Stimulated activated CD4-positive, alpha-beta T cell treated with anti-CD3 and anti-CD28 coated beads, Interleukin-12 subunit alpha, Interleukin-12 subunit beta, amount 100 ng/mL, for 4 hours (primary cell): ENCODE data around the gene SREBF1.
A peak's percentile ranks its signal among the peaks of the same experiment; 100 is the strongest.

Experiments
- DNase-seq: peaks from one replicate; pipeline ENCODE4 v3.0.0-alpha.2; 2020

SREBF1 gene

GRCh38 chr17:17822616-17823015 is 14.2 kb downstream of the SREBF1 start:
- DNase-seq, result no peak

- no peak for DNase-seq
Observed at GRCh38 chr17:17822189-17822588, 14.6 kb downstream of the SREBF1 start.

GRCh38 chr17:17820463-17821158 is 16.2 kb downstream of the SREBF1 start:
- DNase-seq, result no peak

- no peak for DNase-seq
Observed at GRCh38 chr17:17820046-17820445, 16.7 kb downstream of the SREBF1 start.

GRCh38 chr17:17819561-17819995 is 17.2 kb downstream of the SREBF1 start:
- DNase-seq, result peak; percentile 61

- DNase-seq, result no peak
Observed at GRCh38 chr17:17819111-17819510, 17.7 kb downstream of the SREBF1 start.

- no peak for DNase-seq
Observed at GRCh38 chr17:17818088-17818526, 18.7 kb downstream of the SREBF1 start.

- DNase-seq, result no peak
Observed at GRCh38 chr17:17817552-17817947, 19.2 kb downstream of the SREBF1 start.

GRCh38 chr17:17816831-17817551 is 19.8 kb downstream of the SREBF1 start:
- no peak for DNase-seq

- DNase-seq, result no peak
Observed at GRCh38 chr17:17816240-17816814, 20.5 kb downstream of the SREBF1 start.

GRCh38 chr17:17815436-17816200 is 21.2 kb downstream of the SREBF1 start:
- DNase-seq, result no peak

GRCh38 chr17:17815062-17815406 is 21.8 kb downstream of the SREBF1 start:
- DNase-seq, result no peak

- no peak for DNase-seq
Observed at GRCh38 chr17:17814162-17815061, 22.4 kb downstream of the SREBF1 start.

- no peak for DNase-seq
Observed at GRCh38 chr17:17813725-17814095, 23.1 kb downstream of the SREBF1 start.

GRCh38 chr17:17813055-17813724 is 23.6 kb downstream of the SREBF1 start:
- DNase-seq, result no peak

- peak; percentile 64 for DNase-seq
Observed at GRCh38 chr17:17812211-17813054, 24.4 kb downstream of the SREBF1 start.

GRCh38 chr17:17811381-17812210 is 25.2 kb downstream of the SREBF1 start:
- no peak for DNase-seq

- no peak for DNase-seq
Observed at GRCh38 chr17:17810895-17811248, 25.9 kb downstream of the SREBF1 start.

GRCh38 chr17:17810084-17810894 is 26.5 kb downstream of the SREBF1 start:
- DNase-seq, result no peak
